Measurements from ENCODE around the gene DMRTC2. TPM values are rescaled to one million over a fixed set of nuclear protein-coding genes. Genes with fewer than 3 reads are reported as not detected.

The DMRTC2 gene
- total RNA-seq, 1 donor from 2014 or later, result not detected

DNA sequence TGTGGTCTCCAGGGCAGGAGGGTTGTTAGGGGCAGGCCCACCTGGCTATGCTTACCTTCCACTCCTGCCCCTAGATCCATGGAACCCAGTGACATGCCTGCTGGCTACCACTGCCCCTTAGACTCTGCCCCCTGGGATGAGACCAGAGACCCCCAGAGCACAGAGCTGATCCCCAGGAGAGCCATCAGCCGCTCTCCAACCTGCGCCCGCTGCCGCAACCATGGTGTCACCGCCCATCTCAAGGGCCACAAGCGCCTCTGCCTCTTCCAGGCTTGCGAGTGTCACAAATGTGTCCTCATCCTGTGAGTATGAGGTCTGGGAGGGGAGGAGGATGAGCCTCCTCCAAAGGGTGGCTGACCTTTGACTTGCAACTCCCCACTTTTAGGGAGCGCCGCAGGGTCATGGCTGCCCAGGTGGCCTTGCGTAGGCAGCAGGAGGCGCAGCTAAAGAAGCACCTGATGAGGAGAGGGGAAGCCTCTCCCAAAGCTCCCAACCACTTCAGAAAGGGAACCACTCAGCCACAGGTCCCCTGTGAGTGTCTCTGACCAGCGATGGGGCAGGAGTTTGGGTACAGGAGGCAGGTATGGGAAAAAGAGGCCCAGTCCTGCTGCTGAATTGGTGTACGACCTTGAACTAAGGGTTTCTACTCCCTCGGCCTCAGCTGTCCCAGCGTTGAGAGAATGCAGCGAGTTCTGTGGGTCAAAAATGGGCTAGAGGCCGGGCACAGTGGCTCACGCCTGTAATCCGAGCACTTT is 2.7 kb downstream of the DMRTC2 start:
- DNase-seq, result no peak

DNA sequence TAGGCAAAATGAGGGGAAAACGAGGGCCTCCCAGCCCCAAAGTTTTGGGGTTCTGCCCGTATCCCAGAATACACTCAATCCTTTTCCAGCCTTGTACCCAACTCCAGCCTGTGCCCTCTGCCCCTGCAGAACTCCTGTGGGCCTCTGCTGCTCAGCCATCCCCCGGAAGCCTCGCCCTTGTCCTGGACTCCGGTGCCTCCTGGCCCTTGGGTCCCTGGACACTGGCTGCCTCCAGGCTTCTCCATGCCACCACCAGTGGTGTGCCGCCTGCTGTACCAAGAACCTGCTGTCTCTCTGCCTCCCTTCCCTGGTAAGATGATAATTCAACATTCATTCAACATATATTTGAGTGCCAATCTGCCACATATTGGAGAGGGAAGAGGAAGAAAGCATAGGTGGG is 3.8 kb downstream of the DMRTC2 start:
- DNase-seq, result no peak

DNA sequence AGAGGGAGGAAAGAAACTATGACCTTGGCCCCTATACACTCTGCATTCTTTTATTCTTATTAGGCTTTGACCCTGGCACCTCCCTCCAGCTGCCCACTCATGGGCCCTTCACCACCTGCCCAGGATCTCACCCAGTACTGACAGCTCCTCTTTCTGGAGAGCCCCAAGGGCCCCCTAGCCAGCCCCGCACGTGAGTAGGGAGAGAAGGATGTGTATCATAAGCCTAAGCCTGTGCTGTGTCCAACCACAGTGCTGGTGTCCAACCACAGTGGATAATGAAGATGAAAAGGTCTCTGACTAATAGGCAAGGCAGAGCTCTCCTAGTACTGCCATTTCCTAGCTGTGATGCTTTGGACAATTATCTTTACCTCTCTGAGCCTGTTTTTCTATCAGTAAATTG is 4.2 kb downstream of the DMRTC2 start:
- no peak for DNase-seq

DNA sequence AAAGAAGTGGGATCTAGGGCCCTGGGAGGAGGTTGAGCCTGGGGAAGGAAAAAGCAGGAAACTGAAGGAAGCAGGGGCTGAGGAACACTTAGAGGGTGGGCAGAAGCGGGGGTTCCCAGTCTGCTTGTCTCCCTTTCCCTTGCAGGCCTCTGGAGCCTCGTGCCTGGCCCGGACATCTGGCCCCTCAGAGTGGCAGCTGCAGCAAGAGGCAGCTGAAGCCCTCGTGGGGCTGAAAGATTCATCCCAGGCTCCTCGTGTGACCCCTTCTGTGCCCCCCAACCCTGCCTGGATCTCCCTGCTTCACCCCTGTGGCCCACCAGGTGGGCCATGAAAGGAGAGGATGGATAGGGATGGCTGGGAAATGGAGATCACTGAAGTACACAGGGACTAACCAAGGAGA is 5.5 kb downstream of the DMRTC2 start:
- DNase-seq, result no peak

DNA sequence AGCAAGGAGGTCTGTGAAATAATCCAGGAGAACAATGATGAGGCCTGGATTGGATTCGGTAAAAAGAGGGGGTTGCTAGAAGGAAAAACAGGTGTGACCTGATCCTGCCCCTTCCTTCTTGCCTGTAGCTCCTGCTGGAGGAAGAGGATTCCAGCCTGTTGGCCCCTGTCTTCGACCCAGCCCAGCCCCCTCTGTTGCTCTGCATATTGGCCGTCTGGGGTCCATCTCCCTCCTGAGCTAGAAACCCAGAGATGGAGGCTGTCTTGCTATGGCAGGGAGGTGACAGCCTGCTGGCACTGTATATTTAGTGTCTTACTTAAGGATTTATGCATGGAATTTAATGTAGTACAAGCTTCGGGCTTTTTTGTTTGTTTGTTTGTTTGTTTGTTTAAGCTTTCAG is 6.6 kb downstream of the DMRTC2 start:
- no peak for DNase-seq

- DNase-seq, result no peak
Measured at GRCh38 chr19:41853344-41853743, 8.5 kb downstream of the DMRTC2 start.

DNA sequence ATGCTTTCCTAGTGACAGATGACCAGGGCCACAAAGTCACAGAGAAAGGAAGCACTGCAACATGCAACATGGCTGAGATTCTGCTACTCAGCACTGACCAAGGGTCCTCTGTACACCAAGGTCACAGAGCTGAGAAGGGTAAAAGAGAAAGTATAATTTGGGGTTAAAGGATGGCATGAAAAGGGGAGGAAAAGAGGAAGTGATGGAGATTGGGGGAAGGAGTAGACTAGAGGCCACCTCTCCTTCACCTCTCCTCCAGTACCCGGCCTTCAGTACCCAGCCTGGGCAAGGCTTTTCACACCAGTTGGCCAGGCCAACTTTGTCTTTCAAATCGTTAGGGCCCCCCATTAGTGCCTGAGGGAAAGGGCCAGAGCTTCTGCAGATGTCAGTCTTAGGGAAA is 8.9 kb downstream of the DMRTC2 start:
- DNase-seq, result no peak

- no peak for DNase-seq
Measured at GRCh38 chr19:41859213-41859617, 14.4 kb downstream of the DMRTC2 start.

DNA sequence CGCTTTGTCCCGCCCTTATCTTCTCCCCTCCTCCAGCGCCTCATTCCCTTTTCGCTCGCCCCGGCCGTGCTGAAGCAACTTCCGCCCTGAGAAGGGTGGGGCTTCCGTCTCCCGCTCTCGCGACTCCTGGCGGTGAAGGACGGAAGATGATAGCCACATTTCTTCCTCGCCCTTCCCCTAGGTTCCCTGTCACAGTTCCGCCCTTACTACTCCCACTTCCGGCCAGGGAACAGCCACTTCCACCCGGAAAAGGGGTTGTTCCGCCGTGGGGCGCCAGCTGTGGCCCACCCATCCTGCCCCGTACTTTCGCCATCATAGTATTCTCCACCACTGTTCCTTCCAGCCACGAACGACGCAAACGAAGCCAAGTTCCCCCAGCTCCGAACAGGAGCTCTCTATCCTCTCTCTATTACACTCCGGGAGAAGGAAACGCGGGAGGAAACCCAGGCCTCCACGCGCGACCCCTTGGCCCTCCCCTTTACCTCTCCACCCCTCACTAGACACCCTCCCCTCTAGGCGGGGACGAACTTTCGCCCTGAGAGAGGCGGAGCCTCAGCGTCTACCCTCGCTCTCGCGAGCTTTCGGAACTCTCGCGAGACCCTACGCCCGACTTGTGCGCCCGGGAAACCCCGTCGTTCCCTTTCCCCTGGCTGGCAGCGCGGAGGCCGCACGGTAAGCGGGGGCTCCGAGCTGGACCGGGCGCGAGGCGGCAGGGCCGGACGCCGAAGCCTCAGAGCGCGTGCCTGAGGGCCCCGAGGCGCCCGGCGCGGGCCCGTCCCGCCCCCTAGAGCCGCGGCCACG is 15.0 kb downstream of the DMRTC2 start, which contains the start of gene RPS19:
Gene RPS19, plus strand, starts transcription at position 638 of the 801 bp plus-strand sequence. CDS start 520 bp downstream, outside the sequence.
- DNase-seq, result peak; percentile 98

DNA sequence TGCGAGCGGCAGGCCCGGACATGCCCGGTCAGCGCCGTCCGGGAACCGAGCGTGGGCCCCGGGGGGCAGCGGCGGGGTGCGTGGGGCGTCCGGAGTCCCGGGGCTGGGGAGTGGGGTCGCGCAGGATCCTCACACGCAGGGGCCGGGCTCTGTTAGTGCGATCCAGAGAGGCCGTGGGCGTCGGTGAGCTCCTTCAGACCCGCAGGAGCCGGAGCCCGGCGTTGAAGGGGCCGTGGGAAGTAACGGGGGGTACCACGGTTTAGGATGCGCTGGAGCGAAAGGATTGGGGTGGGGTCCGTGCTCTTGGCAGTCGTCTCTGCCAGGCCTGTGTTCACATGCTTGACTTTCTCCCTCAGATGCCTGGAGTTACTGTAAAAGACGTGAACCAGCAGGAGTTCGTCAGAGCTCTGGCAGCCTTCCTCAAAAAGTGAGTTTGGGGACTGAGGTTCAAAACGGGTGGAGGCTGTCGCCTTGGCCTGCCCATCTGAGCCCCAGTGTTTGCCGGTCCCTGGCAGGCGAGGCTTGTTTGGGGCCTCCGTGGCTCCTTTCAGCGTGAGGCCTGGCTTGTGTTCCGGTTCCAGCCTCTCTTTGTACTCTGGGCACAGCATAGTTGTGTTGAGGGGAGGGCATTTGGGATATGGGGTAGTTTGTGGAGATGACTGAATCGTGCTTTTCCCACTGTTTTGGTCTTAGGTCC is 15.7 kb downstream of the DMRTC2 start:
- DNase-seq, result no peak

- no peak for DNase-seq
Measured at GRCh38 chr19:41861116-41861768, 16.4 kb downstream of the DMRTC2 start.

- no peak for DNase-seq
Measured at GRCh38 chr19:41861846-41862245, 17.0 kb downstream of the DMRTC2 start.

GRCh38 chr19:41862445-41862986 is 17.7 kb downstream of the DMRTC2 start:
- no peak for DNase-seq

DNA sequence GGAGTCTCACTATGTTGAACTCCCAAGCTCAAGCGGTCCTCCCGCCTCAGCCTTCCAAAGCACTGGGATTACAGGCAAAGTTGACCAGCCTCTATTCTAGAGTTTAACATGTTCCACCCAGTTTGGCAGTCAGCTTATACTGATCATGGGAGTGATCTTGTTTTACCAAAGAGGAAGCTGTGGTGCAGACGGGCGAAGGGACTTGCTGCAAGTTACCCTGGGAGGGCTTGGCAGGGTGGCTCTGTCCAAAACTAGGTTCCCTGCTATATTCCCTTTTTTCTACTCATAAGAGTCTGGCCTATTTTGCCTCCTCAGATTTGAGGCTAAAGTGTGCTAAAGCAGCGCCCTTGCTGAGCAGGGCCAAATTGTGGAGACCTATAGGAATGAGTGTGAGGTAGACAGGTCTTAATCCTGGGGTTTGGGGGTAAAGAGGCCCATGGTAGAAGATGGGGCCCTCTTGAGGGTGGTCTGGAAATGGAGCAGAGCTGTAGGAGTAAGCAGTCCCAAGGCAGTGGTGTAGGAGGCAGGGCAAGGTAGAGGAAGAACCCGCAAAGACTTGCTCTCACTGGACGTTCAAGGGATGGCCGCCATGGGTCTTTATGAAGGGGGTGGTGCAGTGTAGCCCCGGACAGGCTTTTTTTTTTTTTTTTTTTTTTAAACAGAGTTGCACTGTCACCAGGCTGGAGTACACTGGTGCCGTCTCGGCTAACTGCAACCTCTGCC is 18.5 kb downstream of the DMRTC2 start:
- DNase-seq, result no peak

DNA sequence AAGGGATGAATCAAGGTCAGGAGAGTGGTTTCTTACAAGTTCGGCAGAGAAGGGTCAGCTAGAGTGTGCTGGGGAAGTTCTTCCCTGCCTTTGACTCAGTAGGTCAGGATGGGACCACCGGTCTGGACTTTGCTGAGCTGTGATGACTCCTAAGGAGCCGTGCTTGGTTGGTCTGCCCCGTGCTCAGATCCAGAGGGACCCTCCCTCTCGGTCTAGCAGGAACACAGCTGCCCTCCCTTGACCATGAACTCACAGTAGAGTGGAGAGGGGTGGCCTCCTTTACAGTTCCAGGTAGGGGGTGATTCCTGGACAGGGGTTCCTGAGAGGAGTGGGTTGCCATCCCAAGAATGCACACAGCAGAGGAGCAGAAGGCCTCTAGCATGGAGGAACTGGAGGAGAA is 19.5 kb downstream of the DMRTC2 start:
- no peak for DNase-seq

DNA sequence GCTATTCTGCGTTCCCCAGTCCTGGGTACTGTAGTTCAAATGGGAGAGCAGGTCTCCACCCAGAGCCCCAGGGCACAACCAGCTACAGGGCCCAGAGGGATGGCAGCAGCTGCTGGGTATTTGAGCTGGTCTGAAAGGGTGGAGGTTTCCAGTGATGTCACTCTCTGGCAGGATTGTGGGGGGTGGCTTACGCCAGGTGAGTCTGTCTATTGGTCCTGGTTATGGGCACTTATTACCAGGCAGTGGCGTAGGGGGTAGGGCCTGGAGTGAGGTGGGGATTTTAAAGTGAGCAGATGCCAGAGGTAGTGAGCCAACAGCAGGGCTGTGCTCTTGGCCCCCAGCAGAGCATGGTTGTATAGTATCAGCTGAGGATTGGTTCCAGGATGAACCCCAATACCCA is 21.4 kb downstream of the DMRTC2 start:
- DNase-seq, result no peak

- no peak for DNase-seq
Measured at GRCh38 chr19:41868120-41868988, 23.5 kb downstream of the DMRTC2 start.

DNA sequence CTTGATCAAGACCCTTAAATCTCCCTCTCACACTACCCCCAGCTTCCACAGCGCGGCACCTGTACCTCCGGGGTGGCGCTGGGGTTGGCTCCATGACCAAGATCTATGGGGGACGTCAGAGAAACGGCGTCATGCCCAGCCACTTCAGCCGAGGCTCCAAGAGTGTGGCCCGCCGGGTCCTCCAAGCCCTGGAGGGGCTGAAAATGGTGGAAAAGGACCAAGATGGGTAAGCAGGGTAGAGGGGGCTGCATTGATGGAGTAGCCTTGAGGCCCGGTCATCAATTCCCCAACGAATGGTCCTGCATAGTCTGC is 24.1 kb downstream of the DMRTC2 start:
- DNase-seq, result no peak

DNA sequence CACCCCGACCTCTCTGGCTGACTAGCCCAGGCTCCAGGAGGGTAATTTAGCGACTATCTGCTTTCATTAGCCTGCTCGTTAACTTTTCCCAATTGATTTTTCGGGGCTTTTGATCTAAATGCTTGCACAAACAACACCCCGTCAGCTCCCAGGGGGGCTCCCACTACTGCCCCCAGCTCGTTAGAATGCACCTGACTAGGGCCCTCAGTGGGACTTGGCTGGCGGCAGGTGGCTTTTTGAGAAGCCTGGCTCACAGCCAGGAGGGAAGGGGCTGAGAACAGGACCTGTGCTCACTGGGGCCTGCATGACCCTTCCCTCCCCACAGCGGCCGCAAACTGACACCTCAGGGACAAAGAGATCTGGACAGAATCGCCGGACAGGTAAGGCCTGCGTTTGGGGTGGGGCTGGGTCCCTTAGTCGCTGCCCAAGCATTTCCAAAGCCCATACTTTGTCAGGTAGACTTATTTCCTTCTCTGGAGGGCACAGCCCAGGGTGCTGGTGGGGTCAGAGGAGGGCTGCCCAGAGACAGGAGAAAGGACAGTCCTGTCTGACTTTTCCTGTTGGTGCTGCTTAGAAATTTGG is 24.6 kb downstream of the DMRTC2 start:
- DNase-seq, result no peak

- no peak for DNase-seq
Measured at GRCh38 chr19:41870401-41870873, 25.6 kb downstream of the DMRTC2 start.

All from skin of body (tissue), 2 donors.